HG02884 (cell line): Measurements from ENCODE around the gene ASF1A.

Experiments
- ATAC-seq: cut with Tn5 transposase; IDR thresholded peaks from one replicate; pipeline ENCODE4 v1.9.1; 2021; ENCODE audit warnings: mild to moderate bottlenecking, moderate library complexity; ENCODE audit not compliant: unreplicated experiment

ASF1A gene

DNA sequence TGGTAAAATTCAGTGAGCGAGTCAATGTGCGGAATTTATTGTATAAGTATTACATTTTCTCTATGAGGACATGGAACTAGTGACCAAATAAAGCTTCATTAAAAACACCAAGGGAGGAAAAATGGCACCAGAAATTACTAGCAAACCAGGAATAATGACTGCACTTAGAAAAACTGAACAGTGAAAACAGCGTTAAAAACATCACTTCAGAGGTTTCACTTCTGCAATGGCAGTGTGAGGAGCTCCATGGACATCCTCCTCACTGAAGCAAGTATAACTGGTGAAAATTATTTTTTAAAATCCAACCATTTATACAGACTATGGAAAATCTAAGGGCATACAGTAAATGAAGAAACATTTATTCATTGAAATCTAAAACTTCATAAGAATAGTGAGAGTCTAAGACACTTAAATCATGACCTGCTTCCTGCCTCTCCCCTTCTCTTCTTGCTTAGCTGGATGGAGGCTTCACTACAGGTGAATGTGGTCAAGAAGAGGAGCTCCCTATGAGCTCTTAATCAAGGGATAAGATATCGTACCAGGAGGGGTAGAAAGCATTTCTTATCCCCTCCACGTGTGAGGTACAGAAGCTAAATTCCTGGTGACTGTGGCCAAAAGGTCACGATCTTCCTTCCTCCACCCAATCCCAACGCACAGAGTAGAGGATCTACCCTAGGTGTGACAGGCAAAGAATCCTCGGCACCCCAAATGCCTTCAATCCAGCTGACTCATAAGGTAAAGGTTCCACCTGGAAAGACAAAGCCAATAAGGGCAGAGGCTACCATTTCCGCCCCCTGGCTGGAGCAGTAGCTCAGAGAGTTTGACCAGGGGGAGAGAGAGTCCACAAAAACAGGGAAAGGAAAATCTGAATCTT lies 12.3 kb upstream of the ASF1A start:
- ATAC-seq = peak; percentile 85

- ATAC-seq = no peak
These were observed 11.5 kb upstream of the ASF1A start for GRCh38 chr6:118882314-118882905.

- ATAC-seq = no peak
These were observed 7.3 kb upstream of the ASF1A start for GRCh38 chr6:118886641-118887040.

GRCh38 chr6:118889163-118889562 lies 4.8 kb upstream of the ASF1A start:
- ATAC-seq = no peak

GRCh38 chr6:118890997-118891790 lies 2.8 kb upstream of the ASF1A start:
- ATAC-seq = peak; percentile 17

DNA sequence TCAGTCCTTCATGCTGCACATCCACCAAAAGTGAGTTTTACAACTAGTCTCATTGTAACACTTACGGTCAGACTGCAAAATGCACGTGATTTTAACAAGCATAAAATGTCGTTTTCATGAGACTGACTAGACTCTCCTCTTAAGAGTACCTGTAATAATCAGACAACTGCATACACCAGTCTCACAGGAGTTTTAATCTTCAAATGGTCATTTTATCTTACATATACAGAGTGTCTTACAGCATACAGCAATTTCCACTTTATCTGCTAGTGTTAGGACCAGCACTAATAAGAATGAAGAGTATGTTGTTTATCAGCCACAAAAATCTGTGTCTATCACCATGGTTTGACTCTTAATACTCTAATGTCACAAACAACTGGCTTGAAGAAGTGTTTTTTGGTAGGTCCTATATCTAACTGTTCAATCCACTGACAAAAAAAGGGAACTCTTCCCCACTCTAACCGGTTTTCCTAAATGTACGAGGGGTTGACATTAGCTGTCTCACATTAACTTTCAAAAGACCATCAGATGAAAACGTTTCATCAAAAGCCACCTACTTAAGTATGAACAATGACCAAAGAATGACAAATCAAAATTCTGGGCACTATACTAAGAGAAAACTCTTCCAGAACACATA lies 1.5 kb upstream of the ASF1A start:
- no peak for ATAC-seq

- ATAC-seq = peak; percentile 14
These were observed 717 bp upstream of the ASF1A start for GRCh38 chr6:118893064-118893806.

DNA sequence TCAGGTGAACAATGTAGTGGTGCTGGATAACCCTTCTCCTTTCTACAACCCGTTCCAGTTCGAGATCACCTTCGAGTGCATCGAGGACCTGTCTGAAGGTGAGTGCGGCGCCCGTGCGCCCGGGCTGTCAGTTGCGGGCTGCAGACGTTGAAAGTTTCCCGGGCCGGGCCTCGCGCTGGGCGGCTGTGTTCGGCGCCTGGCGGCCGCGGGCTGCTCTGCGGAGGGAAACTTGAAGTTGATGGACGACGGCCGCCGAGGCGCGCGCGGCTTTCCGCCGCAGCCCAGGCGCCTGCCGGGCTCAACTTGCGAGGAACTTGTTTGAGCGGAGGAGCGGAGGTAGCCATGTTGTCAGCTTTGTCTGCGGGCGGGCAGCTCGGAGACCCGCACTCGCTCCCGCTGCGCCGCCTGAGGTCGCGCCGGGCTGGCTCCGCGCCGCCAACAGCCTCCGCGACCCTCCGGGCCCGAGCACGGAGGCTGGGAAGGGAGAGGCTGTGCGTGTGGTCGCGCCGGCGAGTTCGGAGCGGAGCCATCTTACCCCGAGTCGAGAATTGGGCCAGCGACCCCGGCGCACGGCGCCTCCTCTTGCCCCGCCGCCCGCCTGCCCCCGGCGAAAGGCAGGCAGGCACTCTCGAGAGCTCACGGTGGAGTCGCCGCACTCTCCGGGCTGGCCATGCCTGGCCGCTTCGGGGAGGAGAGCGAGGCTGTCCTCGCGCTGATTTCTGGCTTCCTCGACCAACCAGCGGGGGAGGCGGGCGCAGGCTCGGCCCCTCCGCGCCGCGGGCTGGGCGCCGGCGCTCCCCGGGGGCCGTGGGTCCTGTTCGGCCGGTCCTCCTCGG lies 691 bp downstream of the ASF1A start:
- ATAC-seq = peak; percentile 28

DNA sequence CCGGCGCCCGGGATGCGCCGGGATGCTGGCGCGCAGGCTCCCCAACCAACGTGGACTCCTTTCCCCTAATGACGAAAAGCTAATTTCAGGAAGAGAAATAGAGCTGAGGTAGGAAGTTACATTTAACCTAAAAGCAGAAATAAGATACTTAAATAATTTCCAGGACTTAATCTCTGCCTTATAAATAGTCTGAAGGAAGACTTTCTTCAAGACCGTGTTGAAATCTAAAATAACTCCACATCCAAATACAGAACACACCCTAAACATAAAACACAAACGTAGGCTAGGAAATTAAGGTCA lies 1.3 kb downstream of the ASF1A start:
- no peak for ATAC-seq

- no peak for ATAC-seq
These were observed 1.9 kb downstream of the ASF1A start for GRCh38 chr6:118895859-118896258.

- ATAC-seq = peak; percentile 16
These were observed 2.6 kb downstream of the ASF1A start for GRCh38 chr6:118896339-118897136.

GRCh38 chr6:118897386-118897785 lies 3.4 kb downstream of the ASF1A start:
- no peak for ATAC-seq

- no peak for ATAC-seq
These were observed 6.0 kb downstream of the ASF1A start for GRCh38 chr6:118899948-118900347.

- no peak for ATAC-seq
These were observed 8.8 kb downstream of the ASF1A start for GRCh38 chr6:118902726-118903125.

DNA sequence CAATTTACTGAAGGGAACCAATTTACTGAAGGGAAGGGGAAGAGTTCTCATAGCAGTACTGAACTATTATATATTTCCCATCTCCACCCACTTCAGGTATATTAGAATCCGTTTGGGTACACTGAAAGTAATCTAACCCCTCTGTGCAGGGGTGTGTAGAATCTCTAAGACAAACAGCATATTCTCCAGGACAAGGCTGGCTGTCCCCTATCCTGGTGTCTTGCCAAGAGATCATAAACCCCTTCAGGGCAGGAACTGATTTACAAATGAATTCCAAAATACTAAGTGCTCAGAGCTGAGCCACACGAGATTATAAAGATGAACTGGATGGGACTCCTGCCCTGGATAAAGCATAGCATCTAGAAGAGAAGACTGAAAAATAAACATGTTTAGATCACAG lies 9.2 kb downstream of the ASF1A start:
- ATAC-seq = no peak

- ATAC-seq = no peak
These were observed 9.7 kb downstream of the ASF1A start for GRCh38 chr6:118903691-118904090.

- ATAC-seq = no peak
These were observed 11.1 kb downstream of the ASF1A start for GRCh38 chr6:118905084-118905483.

- no peak for ATAC-seq
These were observed 11.9 kb downstream of the ASF1A start for GRCh38 chr6:118905851-118906250.

DNA sequence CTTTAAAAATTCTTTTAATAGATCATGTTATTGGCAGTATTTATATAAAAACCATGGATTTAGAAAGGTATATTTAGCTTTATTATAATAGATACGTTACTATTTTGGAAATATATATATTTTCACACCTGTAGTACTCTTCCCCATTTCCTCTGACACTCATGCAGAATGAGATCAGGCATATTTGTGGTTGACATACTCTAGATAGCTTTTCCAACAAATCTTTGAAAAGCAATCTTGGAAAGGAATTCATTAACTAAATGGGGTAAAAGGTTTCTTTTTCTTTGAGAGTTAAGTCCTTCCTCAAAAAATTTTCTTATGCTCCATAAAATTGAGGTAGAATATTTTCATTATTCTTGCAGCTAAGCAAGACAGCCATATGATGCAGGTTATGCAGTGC lies 14.5 kb downstream of the ASF1A start:
- no peak for ATAC-seq
